Measurements from ENCODE around the gene MAPK8. TPM values are rescaled to one million over a fixed set of nuclear protein-coding genes. Genes with fewer than 3 reads are reported as not detected.

The MAPK8 gene
- polyA plus RNA-seq, 1 of the 3 experiments (the other 2 are of a cell fraction) = 26.4 TPM

- TF ChIP-seq EZH2phosphoT487 (IDR thresholded peaks at IDR 0.05; ENCODE audit: borderline replicate concordance, low read depth) (no peak), FOXM1 (IDR thresholded peaks at IDR 0.05; ENCODE audit: low read depth) (no peak), TAF1 (IDR thresholded peaks at IDR 0.05; ENCODE audit: borderline replicate concordance, low read depth, low read length) (no peak), CHD2 (IDR thresholded peaks at IDR 0.05; ENCODE audit: low read length, partially characterized antibody) (no peak), TCF12 (IDR thresholded peaks at IDR 0.05) (no peak)
- TF ChIP-seq, protein P1, sequence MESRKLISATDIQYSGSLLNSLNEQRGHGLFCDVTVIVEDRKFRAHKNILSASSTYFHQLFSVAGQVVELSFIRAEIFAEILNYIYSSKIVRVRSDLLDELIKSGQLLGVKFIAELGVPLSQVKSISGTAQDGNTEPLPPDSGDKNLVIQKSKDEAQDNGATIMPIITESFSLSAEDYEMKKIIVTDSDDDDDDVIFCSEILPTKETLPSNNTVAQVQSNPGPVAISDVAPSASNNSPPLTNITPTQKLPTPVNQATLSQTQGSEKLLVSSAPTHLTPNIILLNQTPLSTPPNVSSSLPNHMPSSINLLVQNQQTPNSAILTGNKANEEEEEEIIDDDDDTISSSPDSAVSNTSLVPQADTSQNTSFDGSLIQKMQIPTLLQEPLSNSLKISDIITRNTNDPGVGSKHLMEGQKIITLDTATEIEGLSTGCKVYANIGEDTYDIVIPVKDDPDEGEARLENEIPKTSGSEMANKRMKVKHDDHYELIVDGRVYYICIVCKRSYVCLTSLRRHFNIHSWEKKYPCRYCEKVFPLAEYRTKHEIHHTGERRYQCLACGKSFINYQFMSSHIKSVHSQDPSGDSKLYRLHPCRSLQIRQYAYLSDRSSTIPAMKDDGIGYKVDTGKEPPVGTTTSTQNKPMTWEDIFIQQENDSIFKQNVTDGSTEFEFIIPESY (IDR thresholded peaks at IDR 0.05; ENCODE audit: borderline replicate concordance, low read depth) = no peak
Measured at GRCh38 chr10:48465860-48466521, 159.5 kb downstream of the MAPK8 start (continued).

DNA sequence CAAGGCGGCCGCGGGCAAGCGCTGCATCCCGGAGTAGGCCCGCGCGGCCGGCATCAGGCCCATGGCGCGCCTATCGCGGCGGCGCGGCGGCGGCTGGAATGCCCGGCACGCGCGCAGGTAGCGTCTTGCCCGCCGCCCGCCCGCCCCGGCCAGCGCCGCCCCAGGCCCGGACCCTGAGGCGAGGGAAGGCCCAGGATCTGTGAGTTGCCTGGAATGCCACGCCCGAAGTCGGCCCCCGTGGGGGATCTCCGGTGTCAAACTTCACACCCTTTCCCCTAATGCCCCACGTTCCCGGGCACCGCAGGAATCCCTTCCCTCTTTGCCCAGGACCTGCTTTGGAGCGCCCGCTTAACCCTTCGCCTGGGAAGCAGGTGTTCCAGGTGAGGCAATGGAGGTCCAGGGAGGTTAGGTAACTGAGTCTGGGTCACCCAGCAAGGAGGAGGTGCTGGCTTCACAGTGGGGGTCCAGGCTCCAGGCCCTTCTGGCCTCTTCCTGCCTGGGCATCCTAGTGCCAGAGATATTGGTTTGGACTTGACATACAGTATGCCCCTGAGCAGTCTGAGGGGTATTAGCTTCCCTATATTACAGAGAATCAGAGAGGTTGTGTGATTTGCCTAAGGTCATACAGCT is 160.2 kb downstream of the MAPK8 start:
- ChIA-PET POLR2A (no interaction called here), CTCF (interaction anchor here (1.1 kb wide), 1 partner anchor 190 kb away, joined by 6 read pairs; no protein-coding TSS in a partner anchor)
- Histone ChIP-seq H3K4me2 (no peak overlapping the region), H3K9ac (no peak overlapping the region), H4K20me1 (ENCODE audit: insufficient read depth) (peaks cover 46% of the 10 kb centered on the region), H3K9me3 (no peaks in the 10 kb centered on the region), H3F3A (replicated peaks; ENCODE audit: insufficient read depth) (no peaks in the 10 kb centered on the region), H3K4me1 (ENCODE audit: control insufficient read depth in 1 of 2, insufficient read depth in 2 of 2, low read depth in 1 of 2, low read length in 1 of 2) (peaks cover 0 to 74% of the 10 kb centered on the region in 2 experiments; a peak in 1 of 4 replicates), H2AFZ (ENCODE audit: low read depth) (no peak overlapping the region), H3K36me3 (replicated peaks in 1 of 2; ENCODE audit: control insufficient read depth in 1 of 2, insufficient read depth in 2 of 2, low read length in 1 of 2) (no peaks in the 10 kb centered on the region), H3K79me2 (ENCODE audit: insufficient read depth) (peaks cover 28% of the 10 kb centered on the region), H3K4me3 (ENCODE audit: low read depth in 2 of 2, low read length in 1 of 2) (no peak overlapping the region), H3K27ac (ENCODE audit: low read depth in 2 of 2, low read length in 1 of 2) (no peak overlapping the region), H3K27me3 (ENCODE audit: insufficient read depth) (no peaks in the 10 kb centered on the region), H3K9me2 (no peaks in the 10 kb centered on the region)
- WGBS (ENCODE audit: low lambda C conversion rate) = 72% methylated on average over 31 of the region's 43 CpGs
- no peak for DNase-seq
- TF ChIP-seq REST (IDR thresholded peaks at IDR 0.05; ENCODE audit: low read depth, low read length) = no peak
- TF ChIP-seq USF1 (IDR thresholded peaks at IDR 0.05; ENCODE audit: borderline replicate concordance, low read depth) = no peak
- no peak for TF ChIP-seq YY1 (IDR thresholded peaks at IDR 0.05; ENCODE audit: low read depth)
- TF ChIP-seq TAF1 (IDR thresholded peaks at IDR 0.05; ENCODE audit: borderline replicate concordance, low read depth, low read length) = no peak
- no peak for TF ChIP-seq ELF1 (IDR thresholded peaks at IDR 0.05)
